Adrenal gland (tissue), 12 donors: ENCODE measurements around the gene ATF7. TPM values are rescaled to one million over a fixed set of nuclear protein-coding genes. Genes with fewer than 3 reads are reported as not detected.
"Not testable (repeated sequence)": the region's sequence is repeated elsewhere in the genome, so short reads cannot be mapped to it uniquely, and the experiment has no call there.

Experiments used
- DNase-seq, 7 donors: peaks; one replicate each; pipeline ENCODE4 v3.0.0-alpha.2; 2019 to 2020
- H3K27ac ChIP-seq, 5 donors: fragments of 200-600 bp; sonication (generic) in 4 of 5; 1 replicate in 3 of 5; 2 replicates in 2 of 5; pipeline versions ENCODE4 v1.5.1 to v1.8.0; 2016 to 2020; ENCODE audit warnings: mild to moderate bottlenecking in 1 of 5
- H3K27me3 ChIP-seq: fragments of 200-600 bp; 2 replicates; pipeline ENCODE4 v1.8.0; 2021
- H3K36me3 ChIP-seq, 2 donors: fragments of 200-600 bp; replicated peaks in 1 of 2; 1 replicate in 1 of 2; 2 replicates in 1 of 2; pipeline versions ENCODE4 v1.5.1 to v1.8.0; 2018 to 2022
- H3K4me1 ChIP-seq, 2 donors: fragments of 200-600 bp; replicated peaks in 1 of 2; 1 replicate in 1 of 2; 2 replicates in 1 of 2; pipeline versions ENCODE4 v1.5.1 to v1.8.0; 2018 to 2021
- H3K4me3 ChIP-seq, 4 donors: fragments of 200-600 bp; sonication (generic) in 3 of 4; one replicate each; pipeline ENCODE4 v1.5.1; 2016 to 2018
- H3K9me3 ChIP-seq, 3 donors: fragments of 200-600 bp; sonication (generic) in 1 of 3; replicated peaks in 1 of 3; 1 replicate in 2 of 3; 2 replicates in 1 of 3; pipeline versions ENCODE4 v1.5.1 to v1.8.0; 2016 to 2021
- CTCF ChIP-seq, 6 experiments: fragments of 450-650 bp in 4 of 6; fragments of 200-600 bp in 2 of 6; sonication (generic) in 1 of 6; IDR thresholded peaks; 1 replicate in 5 of 6; 2 replicates in 1 of 6; pipeline versions ENCODE4 v1.5.1 to v1.8.0; 2016 to 2021; ENCODE audit warnings: antibody characterized with exemption in 6 of 6, mild to moderate bottlenecking in 2 of 6, moderate library complexity in 1 of 6
- POLR2A ChIP-seq, 2 donors: fragments of 450-650 bp; IDR thresholded peaks; one replicate each; pipeline ENCODE4 v1.6.1; 2017; ENCODE audit warnings: antibody characterized with exemption in 2 of 2, mild to moderate bottlenecking in 2 of 2, moderate library complexity in 1 of 2
- WGBS, 4 donors: extraction: QIAGEN DNeasy Blood & Tissue Kit in 2 of 4; methylation state at CpG; one replicate each; pipeline versions ENCODE4 v1.1.5 to v1.1.7; 2013 to 2017; 5-methylcytosine and 5-hydroxymethylcytosine counted together
- intact Hi-C, 2 donors: fragments of 100-400 bp; cut with DNase I; formaldehyde crosslinking; loops; one replicate each; pipeline versions ENCODE4 v1.14.1 to v1.15.0; 2022 to 2023
- polyA plus RNA-seq, 3 donors: library from polyadenylated mRNA; stranded (reverse); fragments of 200-250 nt in 2 of 3; fragments of 350-450 nt in 1 of 3; fragmentation: Illumina TruSeq in 1 of 3; extraction: RNeasy Lipid Tissue Mini Kit (QIAGEN cat#74804) in 1 of 3; gene quantifications; one replicate each; pipeline ENCODE4 v1.2.3, GENCODE V29; 2013 to 2014
- total RNA-seq, 9 donors: library from RNA; depleted of rRNA in 4 of 9; stranded (reverse); fragments of >200 nt in 4 of 9; fragments of 120-200 nt in 1 of 9; fragmentation: NEBNext Ultra II Directional in 1 of 9; extraction: Animal tissue kit (Norgen Biotek cat#: 25700) in 1 of 9; gene quantifications; one replicate each; pipeline versions ENCODE4 v1.1.0 to v1.2.4, GENCODE V29; 2013 to 2023
- donor health status: healthy with polysubstance abuse.
- donor health status: Bipolar disorder and iron deficiency.
- donor health status: DM: yes; HTN: yes; CAD: no.
- donor health status: DM: no; HTN: no; CAD: no.
- donor health status: DM: no; HTN: no; CAD: no.
- donor health status: DM: yes; HTN: yes; CAD: no.

ATF7 gene
- total and polyA plus RNA-seq, 12 donors, result 12.1 to 41.7 (median 27.5) TPM

- Histone ChIP-seq H3K4me1 (no peaks in the 10 kb centered on the region), H3K27ac (no peak overlapping the region), H3K9me3 (no peaks in the 10 kb centered on the region), H3K27me3 (no peaks in the 10 kb centered on the region), H3K4me3 (no peak overlapping the region), H3K36me3 (no peaks in the 10 kb centered on the region)
- TF ChIP-seq POLR2A (IDR thresholded peaks at IDR 0.05) (no peak), CTCF (IDR thresholded peaks at IDR 0.05) (no peak)
- 86 to 94% (median 90%) methylated on average over 2 of the region's 2 CpGs for WGBS, 4 donors
- intact Hi-C loops, result no loop called here
- no peak for DNase-seq
Measured at GRCh38 chr12:53653595-53653994, 27.4 kb upstream of the ATF7 start.

DNA sequence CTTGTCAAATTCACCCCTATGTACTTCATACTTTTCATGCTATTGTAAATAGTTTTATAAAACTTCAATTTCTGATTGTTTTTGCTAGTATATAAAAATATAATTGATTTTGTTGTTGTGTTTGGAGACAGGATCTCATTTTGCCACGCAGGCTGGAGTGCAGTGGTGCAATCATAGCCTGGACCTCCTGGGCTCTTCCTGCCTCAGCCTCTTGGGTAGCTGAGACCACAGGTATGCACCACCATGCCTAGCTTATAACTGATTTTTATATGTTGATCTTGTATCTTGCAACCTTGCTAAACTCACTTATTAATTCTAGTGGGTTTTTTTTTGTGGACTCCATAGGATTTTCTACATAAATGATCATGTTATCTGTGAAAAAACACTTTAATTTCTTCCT, 26.2 kb upstream of the ATF7 start:
- H3K4me3 ChIP-seq, result no peak overlapping the region
- peak in 1 of 7 donors; percentile 7 for DNase-seq
- 73 to 94% (median 85%) methylated on average over 1 of the region's 1 CpG for WGBS, 4 donors
- TF ChIP-seq POLR2A (IDR thresholded peaks at IDR 0.05), result no peak
- TF ChIP-seq CTCF (IDR thresholded peaks at IDR 0.05), result no peak
- H3K36me3 ChIP-seq, result no peaks in the 10 kb centered on the region
- no peaks in the 10 kb centered on the region for H3K27me3 ChIP-seq
- H3K4me1 ChIP-seq, result no peaks in the 10 kb centered on the region
- intact Hi-C loops, result no loop called here
- no peak overlapping the region for H3K27ac ChIP-seq
- H3K9me3 ChIP-seq, result no peaks in the 10 kb centered on the region

DNA sequence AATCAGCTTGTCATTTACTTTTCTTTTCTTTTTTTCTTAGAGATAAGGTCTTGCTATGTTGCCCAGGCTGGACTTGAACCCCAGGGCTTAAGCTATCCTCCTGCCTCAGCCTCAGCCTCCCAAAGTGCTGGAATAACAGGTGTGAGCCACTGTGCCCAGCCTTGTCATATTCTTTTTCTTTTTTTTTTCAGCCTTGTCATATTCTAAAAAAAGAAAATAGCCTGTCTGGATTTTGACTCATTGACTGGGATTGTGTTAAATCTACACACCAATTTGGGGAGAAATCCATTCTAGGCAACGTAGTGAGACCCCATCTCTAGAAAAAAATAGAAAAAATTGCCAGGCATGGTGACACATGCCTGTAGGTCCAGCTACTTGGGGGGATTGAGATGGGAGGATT, 25.6 kb upstream of the ATF7 start:
- H3K9me3 ChIP-seq, result no peaks in the 10 kb centered on the region
- no peaks in the 10 kb centered on the region for H3K4me1 ChIP-seq
- DNase-seq, result peak in 1 of 7 donors; percentile 9
- H3K27me3 ChIP-seq, result no peaks in the 10 kb centered on the region
- intact Hi-C loops, result no loop called here
- no peak overlapping the region for H3K27ac ChIP-seq
- TF ChIP-seq POLR2A (IDR thresholded peaks at IDR 0.05), result no peak
- TF ChIP-seq CTCF (IDR thresholded peaks at IDR 0.05), result no peak
- H3K4me3 ChIP-seq, result no peak overlapping the region
- no peaks in the 10 kb centered on the region for H3K36me3 ChIP-seq
- 55 to 68% (median 67%) methylated on average over 1 of the region's 1 CpG for WGBS, 4 donors

DNA sequence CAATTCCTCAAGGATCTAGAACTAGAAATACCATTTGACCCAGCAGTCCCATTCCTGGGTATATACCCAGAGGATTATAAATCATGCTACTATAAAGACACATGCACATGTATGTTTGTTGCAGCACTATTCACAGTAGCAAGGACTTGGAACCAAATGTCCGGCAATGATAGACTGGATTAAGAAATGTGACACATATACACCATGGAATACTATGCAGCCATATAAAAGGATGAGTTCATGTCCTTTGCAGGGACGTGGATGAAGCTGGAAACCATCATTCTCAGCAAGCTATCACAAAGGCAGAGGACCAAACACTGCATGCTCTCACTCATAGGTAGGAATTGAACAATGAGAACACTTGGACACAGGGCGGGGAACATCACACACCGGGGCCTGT, 20.1 kb upstream of the ATF7 start:
- H3K27ac ChIP-seq, DNase-seq, H3K4me1 ChIP-seq, H3K27me3 ChIP-seq, H3K9me3 ChIP-seq, intact Hi-C loops, H3K4me3 ChIP-seq, H3K36me3 ChIP-seq: not testable (repeated sequence)
- WGBS, 4 donors, result 64 to 90% (median 75%) methylated on average over 4 of the region's 4 CpGs

GRCh38 chr12:53645165-53645564, 19.0 kb upstream of the ATF7 start:
- Histone ChIP-seq H3K27me3 (no peaks in the 10 kb centered on the region), H3K9me3 (no peaks in the 10 kb centered on the region), H3K27ac (no peak overlapping the region), H3K36me3 (no peaks in the 10 kb centered on the region), H3K4me1 (no peaks in the 10 kb centered on the region), H3K4me3 (no peak overlapping the region)
- intact Hi-C loops, result no loop called here
- WGBS, 4 donors, result 59 to 88% (median 77%) methylated on average over 3 of the region's 3 CpGs
- no peak for DNase-seq
- TF ChIP-seq CTCF (IDR thresholded peaks at IDR 0.05), result no peak
- TF ChIP-seq POLR2A (IDR thresholded peaks at IDR 0.05), result no peak
